M059J (cell line): ENCODE data around the gene HTR1D. TPM values are rescaled to one million over a fixed set of nuclear protein-coding genes. Genes with fewer than 3 reads are reported as not detected.
"Not testable (repeated sequence)": the region's sequence is repeated elsewhere in the genome, so short reads cannot be mapped to it uniquely, and the experiment has no call there.

ENCODE experiments used
- DNase-seq: peaks from one replicate; pipeline ENCODE4 v3.0.0-alpha.2; 2012; ENCODE audit warnings: low read depth
- total RNA-seq: library from RNA; depleted of rRNA; stranded (reverse); fragments of >200 nt; shearing (Covaris generic); gene quantifications from 2 replicates; pipeline ENCODE4 v1.2.3, GENCODE V29; 2014

Gene HTR1D
- total RNA-seq, 1 experiment from 2014 or later: 0.39 TPM

- no peak for DNase-seq
These were observed 406 bp downstream of the HTR1D start for GRCh38 chr1:23216771-23217420.

GRCh38 chr1:23215751-23216449, 1.4 kb downstream of the HTR1D start:
- DNase-seq: no peak

GRCh38 chr1:23215291-23215690, 2.0 kb downstream of the HTR1D start:
- no peak for DNase-seq

GRCh38 chr1:23214640-23215039, 2.7 kb downstream of the HTR1D start:
- DNase-seq: peak; percentile 44

- DNase-seq: no peak
These were observed 5.3 kb downstream of the HTR1D start for GRCh38 chr1:23211955-23212354.

- DNase-seq: no peak
These were observed 6.3 kb downstream of the HTR1D start for GRCh38 chr1:23210963-23211362.

- DNase-seq: peak; percentile 45
These were observed 6.9 kb downstream of the HTR1D start for GRCh38 chr1:23210351-23210785.

GRCh38 chr1:23209770-23210169, 7.5 kb downstream of the HTR1D start:
- DNase-seq: no peak

GRCh38 chr1:23208527-23208926, 8.8 kb downstream of the HTR1D start:
- no peak for DNase-seq

- DNase-seq: not testable (repeated sequence)
These were observed 9.6 kb downstream of the HTR1D start for GRCh38 chr1:23207733-23208132.

GRCh38 chr1:23202263-23202749, 15.0 kb downstream of the HTR1D start:
- peak; percentile 77 for DNase-seq

- DNase-seq: no peak
These were observed 16.4 kb downstream of the HTR1D start for GRCh38 chr1:23200883-23201282.

- DNase-seq: peak; percentile 96
These were observed 18.9 kb downstream of the HTR1D start for GRCh38 chr1:23198373-23198772.

- DNase-seq: peak; percentile 100
These were observed 20.5 kb downstream of the HTR1D start for GRCh38 chr1:23196627-23197328.

GRCh38 chr1:23194119-23194984, 22.9 kb downstream of the HTR1D start:
- peak; percentile 99 for DNase-seq

GRCh38 chr1:23193391-23194118, 23.7 kb downstream of the HTR1D start:
- no peak for DNase-seq

- DNase-seq: no peak
These were observed 26.1 kb downstream of the HTR1D start for GRCh38 chr1:23191199-23191598.

GRCh38 chr1:23188936-23189452, 28.3 kb downstream of the HTR1D start:
- DNase-seq: peak; percentile 96

GRCh38 chr1:23188434-23188884, 28.8 kb downstream of the HTR1D start:
- no peak for DNase-seq

GRCh38 chr1:23187637-23188036, 29.7 kb downstream of the HTR1D start:
- no peak for DNase-seq

GRCh38 chr1:23185381-23185780, 31.9 kb downstream of the HTR1D start:
- no peak for DNase-seq
